Measurements from ENCODE around the gene KLC3.

DNA sequence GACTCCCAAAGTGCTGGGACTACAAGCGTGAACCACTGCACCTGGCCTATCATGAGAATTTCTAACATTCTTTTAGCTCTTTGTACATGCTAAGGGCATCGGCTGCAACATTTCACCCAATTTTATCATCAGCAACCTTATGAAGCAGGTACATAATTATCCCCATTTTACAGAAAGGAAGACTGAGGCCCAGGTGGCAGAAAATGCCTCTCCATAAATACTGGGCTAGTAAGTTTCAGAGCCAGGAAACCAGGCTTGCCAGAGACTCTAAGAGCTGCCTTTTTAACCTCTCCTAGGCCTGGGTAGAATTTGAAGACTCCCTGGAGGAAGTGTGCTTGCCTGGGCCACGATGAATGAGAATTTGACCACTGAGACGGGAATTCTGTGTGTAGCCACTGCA lies 27.6 kb downstream of the KLC3 start:
- TF ChIP-seq POLR2A (IDR thresholded peaks at IDR 0.05; ENCODE audit: low read length): no peak
- no peak for TF ChIP-seq GATA1 (IDR thresholded peaks at IDR 0.05; ENCODE audit: low read depth, low read length)

Measured in erythroblast (primary cell).